ENCODE data around the gene CTSS.
A peak's percentile ranks its signal among the peaks of the same experiment; 100 is the strongest.

Gene CTSS

GRCh38 chr1:150751443-150751842, 14.1 kb downstream of the CTSS start:
- Histone ChIP-seq H3K79me1 (replicated peaks; ENCODE audit: low read length, poor library complexity, severe bottlenecking) (no peaks in the 10 kb centered on the region), H3K9me3 (ENCODE audit: control insufficient read depth, low read length) (no peaks in the 10 kb centered on the region), H2BK12ac (ENCODE audit: low read length in 2 of 2) (no peak overlapping the region), H3K27ac (ENCODE audit: low read length, poor library complexity, severe bottlenecking) (no peak overlapping the region), H2AK5ac (ENCODE audit: low read length, severe bottlenecking) (no peak overlapping the region), H3K27me3 (ENCODE audit: control insufficient read depth in 1 of 2, insufficient read depth in 1 of 2, low read length in 2 of 2) (no peaks in the 10 kb centered on the region), H2BK15ac (ENCODE audit: low read depth, poor library complexity, severe bottlenecking) (no peak overlapping the region), H4K91ac (ENCODE audit: low read length) (no peak overlapping the region), H3K4ac (ENCODE audit: low read depth in 1 of 2, low read length in 2 of 2) (no peak overlapping the region), H2BK120ac (ENCODE audit: low read depth, low read length) (no peak overlapping the region), H3K4me1 (ENCODE audit: control insufficient read depth, insufficient read depth, low read depth, low read length) (no peaks in the 10 kb centered on the region), H3K36me3 (ENCODE audit: control insufficient read depth in 1 of 2, insufficient read depth in 2 of 2, low read depth in 1 of 2, low read length in 2 of 2) (peaks cover 0 to 14% of the 10 kb centered on the region in 2 experiments), H3K4me3 (ENCODE audit: insufficient read depth in 1 of 2, low read depth in 1 of 2, low read length in 2 of 2) (no peak overlapping the region), H2BK5ac (ENCODE audit: low read depth, low read length, poor library complexity, severe bottlenecking) (no peak overlapping the region), H3K4me2 (ENCODE audit: low read length, poor library complexity, severe bottlenecking) (no peak overlapping the region), H3K14ac (ENCODE audit: low read length in 2 of 2) (no peak overlapping the region), H3K9ac (ENCODE audit: low read length) (no peak overlapping the region), H3K18ac (ENCODE audit: low read depth in 1 of 2, low read length in 2 of 2) (no peak overlapping the region), H4K8ac (ENCODE audit: low read length) (no peak overlapping the region), H2AFZ (ENCODE audit: low read depth, low read length) (no peak overlapping the region), H3K23ac (ENCODE audit: low read length in 2 of 2) (no peak overlapping the region)
- no peak for DNase-seq
- 93% methylated on average over 3 of the region's 6 CpGs for WGBS

GRCh38 chr1:150749720-150750311, 15.8 kb downstream of the CTSS start:
- WGBS: 97% methylated on average over 4 of the region's 8 CpGs
- no peak overlapping the region for H2AFZ ChIP-seq (ENCODE audit: low read depth, low read length)

GRCh38 chr1:150748878-150749719, 16.5 kb downstream of the CTSS start:
- no peak overlapping the region for H3K9ac ChIP-seq (ENCODE audit: low read length)
- no peak overlapping the region for H2BK120ac ChIP-seq (ENCODE audit: low read depth, low read length)
- no peaks in the 10 kb centered on the region for H3K79me1 ChIP-seq (replicated peaks; ENCODE audit: low read length, poor library complexity, severe bottlenecking)

More at GRCh38 chr1:150749720-150750311, 15.8 kb downstream of the CTSS start:
- Histone ChIP-seq H3K23ac (ENCODE audit: low read length in 2 of 2) (no peak overlapping the region), H3K4me1 (ENCODE audit: control insufficient read depth, insufficient read depth, low read depth, low read length) (no peaks in the 10 kb centered on the region), H3K36me3 (ENCODE audit: control insufficient read depth in 1 of 2, insufficient read depth in 2 of 2, low read depth in 1 of 2, low read length in 2 of 2) (peaks cover 0 to 15% of the 10 kb centered on the region in 2 experiments), H3K27ac (ENCODE audit: low read length, poor library complexity, severe bottlenecking) (no peak overlapping the region), H4K8ac (ENCODE audit: low read length) (no peak overlapping the region), H2BK15ac (ENCODE audit: low read depth, poor library complexity, severe bottlenecking) (no peak overlapping the region), H3K27me3 (ENCODE audit: control insufficient read depth in 1 of 2, insufficient read depth in 1 of 2, low read length in 2 of 2) (no peaks in the 10 kb centered on the region), H3K9me3 (ENCODE audit: control insufficient read depth, low read length) (no peaks in the 10 kb centered on the region), H4K91ac (ENCODE audit: low read length) (no peak overlapping the region), H3K9ac (ENCODE audit: low read length) (no peak overlapping the region), H3K4ac (ENCODE audit: low read depth in 1 of 2, low read length in 2 of 2) (no peak overlapping the region), H3K4me3 (ENCODE audit: insufficient read depth in 1 of 2, low read depth in 1 of 2, low read length in 2 of 2) (no peak overlapping the region), H2BK120ac (ENCODE audit: low read depth, low read length) (no peak overlapping the region), H3K4me2 (ENCODE audit: low read length, poor library complexity, severe bottlenecking) (no peak overlapping the region), H3K79me1 (replicated peaks; ENCODE audit: low read length, poor library complexity, severe bottlenecking) (no peaks in the 10 kb centered on the region), H2BK12ac (ENCODE audit: low read length in 2 of 2) (no peak overlapping the region), H2BK5ac (ENCODE audit: low read depth, low read length, poor library complexity, severe bottlenecking) (no peak overlapping the region), H3K14ac (ENCODE audit: low read length in 2 of 2) (no peak overlapping the region), H2AK5ac (ENCODE audit: low read length, severe bottlenecking) (no peak overlapping the region), H3K18ac (ENCODE audit: low read depth in 1 of 2, low read length in 2 of 2) (no peak overlapping the region)
- no peak for DNase-seq

GRCh38 chr1:150730130-150730721, 35.4 kb downstream of the CTSS start:
- WGBS: 94% methylated on average over 3 of the region's 3 CpGs
- H2AFZ ChIP-seq (ENCODE audit: low read depth, low read length): no peak overlapping the region

More at GRCh38 chr1:150748878-150749719, 16.5 kb downstream of the CTSS start:
- H3K4ac ChIP-seq (ENCODE audit: low read depth in 1 of 2, low read length in 2 of 2): no peak overlapping the region
- no peak overlapping the region for H3K4me2 ChIP-seq (ENCODE audit: low read length, poor library complexity, severe bottlenecking)
- H2AFZ ChIP-seq (ENCODE audit: low read depth, low read length): no peak overlapping the region
- no peak overlapping the region for H2BK5ac ChIP-seq (ENCODE audit: low read depth, low read length, poor library complexity, severe bottlenecking)
- H3K18ac ChIP-seq (ENCODE audit: low read depth in 1 of 2, low read length in 2 of 2): no peak overlapping the region
- no peaks in the 10 kb centered on the region for H3K27me3 ChIP-seq (ENCODE audit: control insufficient read depth in 1 of 2, insufficient read depth in 1 of 2, low read length in 2 of 2)
- no peaks in the 10 kb centered on the region for H3K9me3 ChIP-seq (ENCODE audit: control insufficient read depth, low read length)
- H3K4me1 ChIP-seq (ENCODE audit: control insufficient read depth, insufficient read depth, low read depth, low read length): no peaks in the 10 kb centered on the region
- no peak overlapping the region for H2AK5ac ChIP-seq (ENCODE audit: low read length, severe bottlenecking)
- H2BK12ac ChIP-seq (ENCODE audit: low read length in 2 of 2): no peak overlapping the region
- no peak overlapping the region for H3K23ac ChIP-seq (ENCODE audit: low read length in 2 of 2)
- H4K91ac ChIP-seq (ENCODE audit: low read length): no peak overlapping the region
- no peak overlapping the region for H3K14ac ChIP-seq (ENCODE audit: low read length in 2 of 2)
- 97% methylated on average over 3 of the region's 12 CpGs for WGBS
- no peak overlapping the region for H3K4me3 ChIP-seq (ENCODE audit: insufficient read depth in 1 of 2, low read depth in 1 of 2, low read length in 2 of 2)
- H4K8ac ChIP-seq (ENCODE audit: low read length): no peak overlapping the region
- DNase-seq: no peak
- H2BK15ac ChIP-seq (ENCODE audit: low read depth, poor library complexity, severe bottlenecking): no peak overlapping the region
- no peak overlapping the region for H3K27ac ChIP-seq (ENCODE audit: low read length, poor library complexity, severe bottlenecking)
- H3K36me3 ChIP-seq (ENCODE audit: control insufficient read depth in 1 of 2, insufficient read depth in 2 of 2, low read depth in 1 of 2, low read length in 2 of 2): peaks cover 0 to 15% of the 10 kb centered on the region in 2 experiments

More at GRCh38 chr1:150730130-150730721, 35.4 kb downstream of the CTSS start:
- Histone ChIP-seq H3K4me3 (ENCODE audit: insufficient read depth in 1 of 2, low read depth in 1 of 2, low read length in 2 of 2) (no peak overlapping the region), H3K4me1 (ENCODE audit: control insufficient read depth, insufficient read depth, low read depth, low read length) (no peaks in the 10 kb centered on the region), H2BK15ac (ENCODE audit: low read depth, poor library complexity, severe bottlenecking) (no peak overlapping the region), H2BK5ac (ENCODE audit: low read depth, low read length, poor library complexity, severe bottlenecking) (no peak overlapping the region), H3K27me3 (ENCODE audit: control insufficient read depth in 1 of 2, insufficient read depth in 1 of 2, low read length in 2 of 2) (no peaks in the 10 kb centered on the region), H3K36me3 (ENCODE audit: control insufficient read depth in 1 of 2, insufficient read depth in 2 of 2, low read depth in 1 of 2, low read length in 2 of 2) (no peaks in the 10 kb centered on the region), H2AK5ac (ENCODE audit: low read length, severe bottlenecking) (no peak overlapping the region), H3K18ac (ENCODE audit: low read depth in 1 of 2, low read length in 2 of 2) (no peak overlapping the region), H3K4ac (ENCODE audit: low read depth in 1 of 2, low read length in 2 of 2) (no peak overlapping the region), H4K91ac (ENCODE audit: low read length) (no peak overlapping the region), H2BK12ac (ENCODE audit: low read length in 2 of 2) (no peak overlapping the region), H3K23ac (ENCODE audit: low read length in 2 of 2) (no peak overlapping the region), H4K8ac (ENCODE audit: low read length) (no peak overlapping the region), H3K9me3 (ENCODE audit: control insufficient read depth, low read length) (no peaks in the 10 kb centered on the region), H3K9ac (ENCODE audit: low read length) (no peak overlapping the region), H3K14ac (ENCODE audit: low read length in 2 of 2) (no peak overlapping the region), H3K27ac (ENCODE audit: low read length, poor library complexity, severe bottlenecking) (no peak overlapping the region), H3K4me2 (ENCODE audit: low read length, poor library complexity, severe bottlenecking) (peak overlapping the region; percentile 9), H3K79me1 (replicated peaks; ENCODE audit: low read length, poor library complexity, severe bottlenecking) (no peaks in the 10 kb centered on the region), H2BK120ac (ENCODE audit: low read depth, low read length) (no peak overlapping the region)
- DNase-seq: no peak

Data from mesenchymal stem cell (in vitro differentiated cells and primary cell).